Fibroblast of peridontal ligament (primary cell): ENCODE results near the gene TTC22.

ENCODE experiments used
- DNase-seq: peaks from one replicate; pipeline ENCODE4 v3.0.0-alpha.2; 2010; ENCODE audit errors: extremely low read depth

Gene TTC22

DNA sequence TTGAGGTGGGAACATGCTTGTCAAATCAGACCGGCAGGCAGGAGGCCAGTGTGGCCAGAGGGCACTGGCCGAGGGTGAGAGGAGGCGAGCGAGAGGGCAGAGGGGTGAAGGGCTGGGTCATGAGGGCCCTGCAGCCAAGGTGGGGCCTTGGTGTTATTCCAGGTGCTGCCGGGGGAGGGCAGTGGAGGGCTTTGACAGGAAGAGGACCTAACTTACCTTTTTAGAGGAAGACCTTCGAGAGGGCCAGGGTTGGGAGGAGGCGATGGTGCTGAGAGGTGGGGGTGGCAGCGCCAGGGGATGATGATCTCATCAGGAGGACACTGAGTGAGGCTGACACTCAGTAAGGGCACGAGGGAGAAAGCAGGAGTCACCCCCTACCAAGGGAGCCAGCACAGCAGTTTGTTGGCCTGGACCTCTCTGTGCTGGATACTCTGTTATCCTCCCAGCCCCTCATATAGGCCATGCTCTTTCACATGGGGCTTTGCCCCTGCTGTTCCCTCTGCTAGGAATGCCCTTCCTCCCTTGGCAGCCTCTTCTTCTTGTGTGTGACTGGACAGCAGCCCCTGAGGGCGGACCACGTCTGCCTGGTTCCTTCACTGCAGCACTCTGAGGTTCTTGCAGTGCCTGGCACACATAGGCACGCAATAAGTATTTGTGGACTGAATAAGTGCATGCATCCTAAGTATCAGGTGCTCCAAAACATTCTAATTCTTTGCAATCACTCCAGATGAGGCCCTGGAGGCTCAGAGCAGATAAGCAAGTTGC is 7.5 kb upstream of the TTC22 start:
- no peak for DNase-seq

DNA sequence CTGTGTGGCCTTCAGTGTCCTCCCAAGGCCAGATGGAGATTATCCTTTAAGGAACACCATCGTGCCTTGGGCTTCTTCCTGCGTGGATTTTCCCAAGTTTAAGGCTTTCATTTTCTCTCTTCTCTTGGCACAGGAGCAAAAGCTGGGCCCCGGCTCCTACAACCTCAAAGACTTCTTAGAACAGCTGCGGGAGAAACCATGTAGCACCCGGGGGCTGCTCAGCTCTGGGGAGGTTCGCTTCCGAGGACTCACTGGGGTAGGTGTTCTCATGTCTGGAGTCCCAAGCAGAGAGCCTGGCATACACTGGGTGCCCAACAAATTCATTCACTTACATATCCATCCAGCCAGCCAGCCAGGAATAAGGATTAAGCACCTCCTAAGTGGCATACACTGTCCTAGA is 6.6 kb upstream of the TTC22 start:
- no peak for DNase-seq

DNA sequence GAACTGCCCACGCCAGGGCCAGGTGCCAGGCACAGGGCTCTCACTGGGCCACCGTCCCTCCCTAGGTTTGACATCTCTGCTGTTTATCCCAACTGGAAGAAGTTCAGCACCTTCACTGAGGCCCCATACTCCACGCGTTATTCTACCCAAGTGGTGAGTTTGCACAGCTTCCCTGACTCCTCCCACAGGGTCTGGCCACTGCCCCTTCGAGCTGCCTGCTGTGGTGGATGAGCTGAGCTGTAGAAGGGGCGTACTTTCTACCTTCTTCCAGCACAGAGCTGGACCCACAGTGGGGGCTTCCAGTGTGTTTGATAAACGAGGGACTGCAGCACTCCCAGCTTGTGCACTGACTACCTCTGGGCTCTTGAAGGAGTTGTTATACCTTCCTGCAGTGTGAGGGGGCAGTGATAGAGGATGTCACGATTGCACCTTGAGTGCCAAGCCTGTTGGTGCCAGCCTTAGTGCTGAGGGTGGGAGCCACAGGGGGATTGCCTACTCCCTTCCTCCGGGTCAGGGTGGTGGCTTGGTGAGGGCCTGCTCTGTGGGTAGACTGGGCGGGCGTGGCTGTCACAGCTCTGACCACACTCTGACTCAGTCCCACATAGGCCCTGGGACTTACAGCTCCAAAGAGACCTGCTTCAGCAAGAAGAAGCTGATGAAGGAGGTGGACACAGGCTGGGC is 5.9 kb upstream of the TTC22 start:
- no peak for DNase-seq

DNA sequence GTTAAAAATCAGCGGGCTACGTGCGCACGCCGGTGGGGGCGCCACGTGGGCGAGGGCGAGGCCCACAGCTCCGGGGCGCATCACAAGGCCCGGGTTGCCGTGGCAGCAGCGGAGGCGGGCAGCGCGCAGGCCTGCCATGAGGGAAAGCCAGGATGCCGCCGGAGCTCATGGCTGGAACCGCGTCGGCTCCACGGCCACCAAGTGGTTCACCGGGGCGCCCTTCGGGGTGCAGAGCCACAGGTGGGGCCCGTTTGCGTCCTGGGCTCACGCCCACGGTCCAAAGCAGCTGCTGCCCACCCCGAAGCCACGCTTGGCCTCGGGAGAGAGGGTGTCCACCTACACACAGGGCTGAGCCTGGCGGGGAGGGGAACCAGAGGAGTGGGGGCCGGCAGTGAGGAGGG is 4.9 kb upstream of the TTC22 start:
- DNase-seq: no peak

DNA sequence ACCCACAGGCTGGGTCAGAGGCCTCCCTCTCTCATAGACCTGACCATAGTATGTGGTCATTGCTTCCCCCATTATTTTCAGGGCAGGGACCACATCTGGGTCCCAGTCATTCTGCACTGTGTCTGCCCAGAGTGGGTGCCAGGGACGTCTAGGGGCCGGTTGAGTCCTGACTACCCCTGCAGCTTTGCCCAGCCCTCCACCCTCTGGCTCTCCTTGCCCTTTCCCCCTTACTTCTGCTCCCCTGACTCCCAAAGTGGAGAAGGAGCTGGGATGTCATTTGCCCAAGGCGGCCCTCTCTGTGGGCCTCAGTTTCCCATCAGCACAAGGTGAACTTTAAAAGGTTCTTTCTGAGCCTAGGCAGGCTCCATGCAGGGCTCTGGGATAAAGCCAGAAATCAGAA is 4.3 kb upstream of the TTC22 start:
- DNase-seq: no peak

DNA sequence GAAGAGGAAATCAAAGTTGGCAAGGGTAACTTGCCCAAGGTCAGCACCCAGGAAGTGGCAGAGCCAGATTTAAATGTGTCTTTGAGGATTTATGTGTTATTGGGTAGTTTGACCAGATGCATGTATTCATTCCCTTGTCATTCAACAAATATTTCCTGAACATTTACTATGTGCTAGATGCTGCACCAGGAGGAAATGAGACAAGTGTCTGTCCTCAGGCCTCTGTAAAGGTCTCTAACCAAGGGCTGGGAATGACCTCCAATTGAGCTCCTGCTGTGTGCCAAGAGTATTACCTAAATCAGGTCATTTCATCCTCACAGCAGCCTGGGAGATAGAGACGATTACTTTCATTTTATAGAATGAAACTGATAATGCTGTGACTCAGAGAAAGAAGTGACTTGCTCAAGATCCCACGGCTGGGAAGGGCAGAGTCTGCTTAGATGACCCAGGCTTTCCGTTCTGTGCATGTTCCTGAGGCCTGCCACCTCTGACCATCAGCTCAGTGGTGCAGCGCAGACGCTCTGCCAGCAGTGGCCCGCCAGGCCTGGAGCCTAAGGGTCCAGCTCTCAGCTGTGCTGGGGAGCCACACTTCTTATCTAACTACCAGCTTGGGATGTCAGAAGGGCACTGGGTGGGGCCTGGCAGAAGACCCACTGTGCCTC is 3.5 kb upstream of the TTC22 start:
- DNase-seq: no peak

DNA sequence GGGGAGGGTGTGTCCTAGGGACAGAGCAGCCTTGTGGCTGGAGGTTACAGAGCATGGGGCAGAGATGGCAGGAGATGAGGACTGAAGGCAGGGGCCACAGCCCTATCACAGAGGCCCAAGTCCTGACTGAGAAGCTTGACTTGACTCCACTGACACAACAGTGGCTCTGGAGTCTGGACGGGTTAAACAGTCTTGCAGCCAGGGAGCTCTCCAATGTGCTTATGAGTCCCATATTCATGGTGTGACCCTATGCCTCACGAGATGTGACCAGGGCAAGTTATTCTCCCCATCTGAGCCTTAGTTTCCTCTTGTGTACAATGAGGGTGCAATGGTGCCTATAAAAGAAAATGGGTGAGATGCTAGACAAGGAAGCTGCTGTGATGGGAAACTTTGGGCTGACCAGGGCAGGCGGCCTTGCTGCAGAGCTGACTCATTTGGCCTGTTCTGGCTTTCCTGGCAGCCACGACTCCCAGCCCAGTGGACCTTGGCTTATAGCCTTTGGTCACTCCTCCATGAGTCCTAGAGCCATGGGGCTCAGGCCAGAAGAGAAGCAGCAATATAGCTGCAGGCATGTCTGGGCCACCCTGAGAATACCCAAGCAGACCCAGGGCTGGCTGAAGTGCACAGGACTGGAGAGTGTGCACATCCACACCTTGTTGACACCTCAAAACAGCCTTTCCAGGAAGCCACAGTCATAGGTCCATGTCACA is 2.8 kb upstream of the TTC22 start:
- peak; percentile 25 for DNase-seq

DNA sequence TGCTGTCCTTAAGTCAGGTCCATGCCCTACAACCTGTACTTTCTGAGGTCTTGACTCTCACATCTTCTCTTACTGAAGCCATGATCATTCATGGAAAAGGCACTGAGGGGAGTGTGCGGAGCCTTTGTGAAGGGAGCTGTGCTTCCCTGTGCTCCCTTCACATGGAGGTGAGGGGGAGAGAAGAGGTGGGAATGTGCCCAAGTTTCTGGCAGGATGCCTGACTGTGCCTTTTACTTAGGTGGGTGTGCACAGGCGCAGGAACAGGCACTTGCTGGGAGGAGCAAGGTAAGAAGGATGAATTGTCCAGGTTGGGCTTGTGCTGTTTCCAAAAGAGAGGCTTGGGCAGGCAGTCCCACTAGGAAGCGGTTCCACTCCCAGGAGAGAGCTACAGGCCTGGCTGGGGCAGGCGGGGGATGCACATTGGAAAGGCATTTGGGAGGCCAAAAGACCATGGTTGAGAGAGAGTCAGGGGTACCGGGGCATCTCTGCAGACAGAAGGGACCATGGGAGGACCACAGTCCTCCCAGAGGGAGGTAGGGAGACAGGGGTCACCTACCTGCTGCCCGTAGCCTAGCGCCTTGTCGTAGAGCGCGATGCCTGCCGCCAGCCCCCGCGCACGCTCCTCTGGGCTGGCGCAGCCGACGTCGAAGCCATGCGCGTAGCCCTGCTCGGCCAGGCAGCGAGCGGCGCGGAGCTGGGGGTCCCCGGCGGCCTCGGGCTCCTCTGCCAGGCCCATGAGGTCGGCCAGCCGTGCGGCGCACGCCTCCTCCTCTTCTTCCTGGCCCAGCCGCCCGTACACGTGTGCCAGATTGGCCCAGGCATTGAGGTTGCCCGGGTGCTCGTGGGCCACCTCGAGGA is 853 bp downstream of the TTC22 start:
- DNase-seq: no peak

DNA sequence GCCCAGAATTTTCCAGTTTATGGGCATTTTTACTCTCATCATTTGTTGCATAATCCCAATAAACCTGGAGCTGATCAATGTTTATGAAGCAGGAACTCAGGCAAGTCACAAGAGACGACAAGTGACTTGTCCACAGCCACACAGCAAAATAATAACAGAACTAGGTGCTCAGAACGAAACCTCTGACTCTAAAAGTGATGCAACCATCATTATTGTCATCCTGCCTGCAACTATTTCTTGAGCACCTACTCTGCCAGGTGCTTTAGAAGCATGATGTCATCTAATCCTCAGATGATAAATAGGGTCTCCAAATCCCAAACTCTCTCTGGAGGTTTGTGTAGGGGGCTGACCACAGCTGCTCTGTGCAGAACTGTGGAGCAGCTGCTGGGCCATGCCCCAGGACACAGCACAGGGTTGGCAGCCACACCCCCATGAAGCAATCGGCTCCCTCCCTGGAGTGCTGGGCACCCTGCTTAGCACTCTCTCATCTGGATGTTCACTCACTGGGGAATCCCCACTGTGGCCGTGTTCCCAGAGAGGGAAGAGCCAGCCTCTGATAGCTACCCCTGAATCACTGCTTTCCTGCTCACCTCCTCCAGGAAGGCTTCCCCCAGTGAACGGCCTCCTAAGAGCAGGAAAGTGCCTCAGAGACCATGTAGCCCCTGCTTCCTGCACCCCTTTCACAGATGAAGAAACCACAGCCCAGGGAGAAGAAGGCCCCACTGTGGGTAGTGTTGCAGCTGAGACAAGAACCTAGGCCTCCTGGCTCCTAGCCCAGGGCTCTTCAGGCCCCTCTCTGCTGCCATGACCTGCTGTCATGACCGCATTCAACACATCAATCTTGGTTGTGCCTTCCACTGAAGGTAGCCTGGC is 2.1 kb downstream of the TTC22 start:
- no peak for DNase-seq

DNA sequence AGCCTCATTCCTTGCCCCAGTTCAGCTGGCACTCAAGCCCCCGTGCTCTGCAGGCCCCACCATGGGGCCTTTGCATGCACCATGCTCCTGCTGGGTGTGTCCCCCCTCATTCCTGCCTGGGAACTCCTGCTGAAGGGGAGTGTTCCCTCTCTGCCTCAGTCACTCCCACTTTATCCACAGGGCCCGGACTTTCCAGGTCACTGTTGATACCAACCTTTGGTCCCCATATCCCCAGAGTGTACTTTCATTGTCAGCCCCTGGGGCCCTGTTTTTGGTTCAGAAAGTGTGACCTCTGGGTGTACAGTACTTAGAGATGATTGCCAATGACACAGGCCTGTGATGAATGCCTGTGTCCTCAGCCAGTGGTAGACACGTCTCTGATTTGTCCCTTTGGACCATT is 2.9 kb downstream of the TTC22 start:
- no peak for DNase-seq

DNA sequence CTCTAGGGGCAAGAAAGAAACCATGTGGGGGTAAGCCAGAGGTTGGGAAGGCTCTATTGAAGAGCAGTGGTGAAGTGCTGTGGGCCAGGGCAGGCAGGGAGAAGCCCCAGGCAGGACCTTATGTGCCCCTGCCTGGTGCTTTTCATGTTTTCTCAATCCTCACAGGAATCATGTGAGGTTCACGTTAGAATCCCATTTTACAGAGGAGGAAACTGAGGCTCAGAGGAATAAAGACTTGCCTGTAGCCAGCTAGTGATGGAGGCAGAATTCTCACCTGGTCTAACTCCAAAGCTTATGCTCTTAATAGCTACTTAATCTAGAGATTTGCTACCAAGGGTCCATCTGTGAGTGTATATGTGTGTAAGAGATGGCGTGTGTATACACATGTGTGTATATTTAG is 4.2 kb downstream of the TTC22 start:
- no peak for DNase-seq

DNA sequence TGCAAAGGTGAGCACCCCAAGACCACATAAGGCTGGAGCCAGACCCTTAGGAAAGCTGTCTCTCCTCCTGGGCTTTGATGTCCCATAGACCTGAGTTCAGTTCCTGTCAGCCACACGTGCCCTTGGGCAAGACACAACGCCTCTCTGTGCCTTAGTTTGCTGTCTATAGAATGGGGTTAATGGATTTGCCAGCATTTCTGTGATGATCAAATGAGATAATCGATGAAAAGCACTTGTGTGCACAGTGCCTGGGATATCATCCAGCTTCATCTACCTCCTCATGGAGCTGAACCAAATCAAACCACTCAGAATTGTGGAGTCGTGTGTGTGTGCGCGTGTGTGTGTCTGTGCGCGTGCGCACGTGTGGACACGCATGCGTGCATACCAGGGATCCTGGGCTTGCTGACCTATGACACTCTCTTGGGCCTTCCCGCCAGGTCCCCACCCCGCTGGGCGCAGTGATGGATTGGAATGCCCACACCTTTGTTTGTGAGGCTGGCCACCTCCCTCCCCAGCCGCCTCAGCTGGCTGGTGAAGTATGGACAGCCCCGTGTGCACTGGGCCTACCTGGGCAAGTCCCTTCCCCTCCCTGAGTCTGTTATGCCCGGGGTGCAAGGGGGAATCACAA is 5.2 kb downstream of the TTC22 start:
- no peak for DNase-seq

DNA sequence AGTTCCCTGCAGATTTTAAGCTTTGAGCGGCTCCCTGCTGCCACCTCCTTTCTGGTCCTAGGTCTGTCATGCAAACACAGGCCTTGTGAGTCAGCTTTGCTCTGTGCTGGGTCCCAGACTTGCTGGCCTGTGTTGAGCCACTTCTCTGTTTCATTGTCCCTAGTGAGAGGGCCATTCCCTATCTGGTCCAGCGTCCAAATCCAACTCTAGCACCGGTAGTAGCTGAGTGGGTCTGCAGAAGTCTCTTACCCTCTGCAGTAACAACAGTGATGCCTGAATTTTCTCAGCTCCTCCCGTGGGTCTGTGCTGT is 5.8 kb downstream of the TTC22 start:
- DNase-seq: no peak

DNA sequence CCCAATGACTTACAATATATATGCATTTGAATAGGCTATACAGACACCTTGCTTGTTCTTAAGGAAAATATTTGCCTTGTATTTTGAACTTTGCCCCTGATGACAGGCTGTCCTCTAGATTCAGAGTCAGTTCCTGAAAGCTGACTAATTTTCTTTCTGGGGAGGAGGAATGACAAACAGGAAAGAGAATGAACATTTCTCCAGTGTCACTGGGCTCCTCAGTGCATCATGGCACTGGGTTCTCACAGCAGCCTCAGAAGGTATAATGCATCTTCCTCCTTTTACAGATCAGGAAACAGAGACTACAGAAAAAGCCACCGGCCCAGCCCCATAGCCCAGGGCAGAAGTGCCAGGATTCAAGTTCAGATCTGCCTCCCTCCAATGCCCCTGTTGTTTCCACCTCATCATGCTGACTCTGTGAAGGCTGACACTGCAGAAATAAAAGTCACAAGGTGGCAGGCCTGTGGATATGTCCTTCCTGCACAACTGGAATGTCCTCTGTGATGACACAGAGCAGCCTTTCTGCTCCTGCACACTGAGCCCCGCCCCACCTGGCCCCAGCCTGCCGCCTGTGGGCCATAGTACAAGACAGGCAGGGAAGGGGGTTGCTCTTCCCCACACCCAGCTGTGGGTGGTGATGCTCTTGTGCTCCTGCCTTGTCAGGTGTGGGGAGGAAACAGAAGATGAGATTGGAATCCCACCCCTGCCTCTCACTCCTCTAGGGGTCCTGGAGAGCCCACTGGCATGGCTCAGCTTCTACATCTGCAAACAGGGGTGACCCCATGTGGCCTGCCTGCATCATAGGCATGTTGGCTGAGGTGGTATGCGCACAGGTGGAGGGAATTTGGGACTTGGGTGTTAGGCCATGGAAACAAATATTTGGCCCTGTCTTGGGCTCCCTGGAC is 6.4 kb downstream of the TTC22 start:
- no peak for DNase-seq

DNA sequence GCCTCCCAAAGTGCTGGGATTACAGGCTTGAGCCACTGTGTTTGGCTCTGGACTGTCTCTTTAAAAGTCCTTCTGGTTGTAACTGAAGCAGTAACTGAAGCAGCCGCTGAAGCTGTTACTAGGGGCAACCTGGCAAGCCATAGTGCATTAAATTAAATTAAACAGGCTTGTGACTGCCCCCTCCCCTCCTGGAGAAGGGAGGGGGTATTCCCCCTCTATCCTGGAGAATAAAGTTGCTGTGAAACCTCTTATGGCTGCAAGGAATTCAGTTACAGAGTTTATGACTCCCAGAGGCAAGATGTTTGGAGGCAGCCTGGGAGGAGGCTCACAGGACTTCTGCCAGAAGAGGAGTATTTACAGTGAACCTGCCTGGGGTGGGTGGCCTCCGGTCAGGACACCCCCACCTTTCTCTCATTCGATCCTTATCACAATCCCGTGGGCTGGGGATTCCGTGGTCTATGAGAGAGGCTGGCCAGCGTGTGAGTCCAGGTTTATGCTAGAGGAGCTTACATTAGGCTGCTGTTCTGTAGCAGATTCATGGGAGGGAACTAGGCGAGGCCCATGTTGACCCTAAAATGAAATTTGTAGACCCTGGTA is 8.3 kb downstream of the TTC22 start:
- no peak for DNase-seq

DNA sequence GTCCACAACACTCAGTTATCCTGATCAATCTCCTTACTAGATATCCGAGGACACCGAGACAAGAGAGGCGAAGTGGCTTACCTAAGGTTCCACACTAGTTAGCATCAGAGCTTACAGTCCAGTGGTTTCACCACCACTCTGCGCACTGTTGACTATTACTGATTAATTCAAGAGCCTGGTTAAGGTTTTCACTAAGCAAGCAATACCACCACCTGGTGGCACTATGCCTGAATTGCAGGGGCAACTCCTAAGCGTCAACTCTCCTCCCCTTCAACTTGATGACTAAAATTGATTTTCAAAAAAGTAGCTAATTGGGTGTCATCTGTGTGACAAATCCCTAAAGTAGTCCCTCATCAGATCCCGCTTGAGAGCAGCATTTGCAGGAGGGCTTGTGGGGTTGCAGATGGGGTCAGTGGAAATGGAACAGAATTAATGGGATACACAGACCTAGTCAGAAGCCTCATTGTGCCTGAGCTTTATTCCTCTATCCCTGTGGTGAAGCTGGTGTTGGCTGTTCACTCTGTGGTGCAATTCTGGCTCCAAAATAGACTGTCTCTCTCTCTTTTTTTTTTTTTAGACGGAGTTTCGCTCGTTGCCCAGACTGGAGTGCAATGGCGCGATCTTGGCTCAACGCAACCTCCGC is 9.1 kb downstream of the TTC22 start:
- DNase-seq: no peak

DNA sequence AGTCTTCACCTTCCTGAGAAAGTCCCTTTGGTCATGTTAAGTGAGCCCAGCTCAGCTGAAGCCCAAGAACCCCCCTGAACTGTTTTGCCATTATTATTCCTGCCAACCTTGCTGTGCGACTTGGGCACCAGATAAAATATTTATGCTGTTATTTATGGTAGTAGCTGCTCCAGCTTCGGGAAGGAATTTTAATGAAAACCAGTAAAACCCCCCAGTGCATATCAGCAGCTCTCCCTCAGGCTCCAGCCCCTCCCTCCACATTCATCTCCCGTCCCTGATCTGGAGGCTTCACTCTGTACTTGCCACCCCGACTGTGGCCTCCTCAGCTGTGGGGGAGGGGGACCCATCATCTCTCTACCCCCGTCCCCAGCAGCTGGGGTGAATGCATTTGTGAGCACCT is 12.7 kb downstream of the TTC22 start:
- DNase-seq: no peak

DNA sequence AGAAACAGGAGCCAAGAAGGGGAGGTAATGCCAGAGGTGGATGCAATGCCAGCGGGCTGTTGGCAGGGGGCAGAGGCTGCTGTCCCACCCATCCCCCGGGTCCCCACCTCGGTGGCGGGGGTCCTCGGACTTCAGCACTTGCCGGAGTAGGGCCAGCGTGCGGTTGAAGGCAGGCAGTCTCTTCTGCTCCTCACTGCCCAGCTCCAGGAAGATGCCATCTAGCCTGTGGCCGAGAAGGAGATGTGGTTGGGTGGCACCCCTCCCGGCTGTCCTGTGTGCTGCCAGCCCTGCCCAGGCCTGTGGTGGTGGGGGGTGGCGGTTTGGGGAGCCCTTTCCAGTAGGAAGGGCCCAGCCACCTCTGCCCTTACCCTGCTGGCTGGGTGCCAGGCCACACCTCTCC is 13.5 kb downstream of the TTC22 start:
- DNase-seq: no peak
